ENCODE measurements around the gene TMTC4. TPM values are rescaled to one million over a fixed set of nuclear protein-coding genes. Genes with fewer than 3 reads are reported as not detected.

TMTC4 gene
- total and polyA plus RNA-seq, 8 donors = 5.4 to 38.9 (median 8.2) TPM

DNA sequence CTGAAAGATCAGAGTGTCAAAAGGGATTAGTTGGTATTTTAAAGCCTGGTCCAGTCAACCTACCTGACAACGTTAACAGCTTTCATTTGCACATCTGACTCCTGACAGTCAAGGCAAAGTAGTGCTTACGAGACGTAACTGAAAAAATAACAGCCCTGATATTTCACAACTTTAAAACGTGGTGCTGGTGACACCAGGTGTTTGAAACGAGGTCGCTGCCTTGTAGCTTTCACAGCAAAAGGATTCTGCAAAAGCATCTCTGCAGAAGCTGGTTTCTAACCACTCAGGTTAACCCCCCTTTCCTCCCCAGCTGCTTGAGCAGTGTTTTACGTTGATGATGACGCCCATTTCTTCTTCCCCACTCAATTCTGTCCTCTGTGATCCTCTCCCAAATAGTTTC is 109.3 kb downstream of the TMTC4 start:
- DNase-seq = no peak
- no peak overlapping the region for H3K27ac ChIP-seq
- H3K4me1 ChIP-seq = no peaks in the 10 kb centered on the region
- TF ChIP-seq POLR2AphosphoS5 (IDR thresholded peaks at IDR 0.05) (no peak), POLR2A (IDR thresholded peaks at IDR 0.05) (no peak), EP300 (IDR thresholded peaks at IDR 0.05) (no peak)
- TF ChIP-seq, protein P1, sequence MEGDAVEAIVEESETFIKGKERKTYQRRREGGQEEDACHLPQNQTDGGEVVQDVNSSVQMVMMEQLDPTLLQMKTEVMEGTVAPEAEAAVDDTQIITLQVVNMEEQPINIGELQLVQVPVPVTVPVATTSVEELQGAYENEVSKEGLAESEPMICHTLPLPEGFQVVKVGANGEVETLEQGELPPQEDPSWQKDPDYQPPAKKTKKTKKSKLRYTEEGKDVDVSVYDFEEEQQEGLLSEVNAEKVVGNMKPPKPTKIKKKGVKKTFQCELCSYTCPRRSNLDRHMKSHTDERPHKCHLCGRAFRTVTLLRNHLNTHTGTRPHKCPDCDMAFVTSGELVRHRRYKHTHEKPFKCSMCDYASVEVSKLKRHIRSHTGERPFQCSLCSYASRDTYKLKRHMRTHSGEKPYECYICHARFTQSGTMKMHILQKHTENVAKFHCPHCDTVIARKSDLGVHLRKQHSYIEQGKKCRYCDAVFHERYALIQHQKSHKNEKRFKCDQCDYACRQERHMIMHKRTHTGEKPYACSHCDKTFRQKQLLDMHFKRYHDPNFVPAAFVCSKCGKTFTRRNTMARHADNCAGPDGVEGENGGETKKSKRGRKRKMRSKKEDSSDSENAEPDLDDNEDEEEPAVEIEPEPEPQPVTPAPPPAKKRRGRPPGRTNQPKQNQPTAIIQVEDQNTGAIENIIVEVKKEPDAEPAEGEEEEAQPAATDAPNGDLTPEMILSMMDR (IDR thresholded peaks at IDR 0.05) = no peak
- H3K4me3 ChIP-seq = no peak overlapping the region
- peaks cover 0 to 8% (median 3%) of the 10 kb centered on the region in 4 donors for H3K9me3 ChIP-seq
- no peaks in the 10 kb centered on the region for H3K27me3 ChIP-seq
- intact Hi-C loops (cut with DNase I; ENCODE audit: low total_unique reads) = no loop called here
- 59 to 70% (median 65%) methylated on average over 8 of the region's 8 CpGs for WGBS, 5 donors
- H3K36me3 ChIP-seq = peaks cover 0 to 10% (median 0%) of the 10 kb centered on the region in 4 donors

DNA sequence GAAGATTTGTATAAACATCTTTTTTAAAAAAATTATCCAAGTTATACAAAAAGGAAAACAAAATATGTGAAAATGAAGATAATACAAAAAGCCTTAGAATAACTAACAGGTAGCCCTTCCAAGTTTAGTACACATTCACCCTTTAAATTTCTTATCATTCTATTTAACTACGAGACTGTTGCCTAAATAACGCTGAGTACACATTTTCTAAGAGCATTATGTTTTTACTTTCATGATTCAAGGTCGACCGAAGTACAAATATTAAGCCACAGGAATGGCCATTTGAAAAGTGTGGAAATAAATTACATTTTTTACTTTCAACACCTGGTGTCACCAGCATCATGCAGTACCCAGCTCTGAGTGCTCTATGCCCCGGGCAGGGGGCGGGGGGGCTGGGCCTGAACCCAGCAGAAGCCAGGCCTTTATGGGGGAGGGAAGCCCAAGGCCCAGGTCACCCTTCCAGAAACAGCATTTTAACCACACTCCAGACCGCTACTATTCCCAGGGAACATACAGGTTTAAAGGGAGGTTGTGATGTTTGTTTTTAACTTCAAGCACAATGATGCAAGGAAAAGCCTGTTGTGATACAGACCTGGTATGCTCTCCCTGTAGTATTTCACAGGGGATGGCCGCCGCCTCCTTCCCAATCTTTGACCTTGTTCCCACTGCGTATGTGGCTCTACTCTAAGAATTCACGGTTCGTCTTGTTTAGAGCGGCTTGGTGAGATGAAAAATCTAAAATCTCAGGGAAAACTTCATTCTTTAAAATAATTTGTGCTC is 110.0 kb downstream of the TMTC4 start:
- no peaks in the 10 kb centered on the region for H3K4me1 ChIP-seq
- TF ChIP-seq, protein P1 (IDR thresholded peaks at IDR 0.05) = no peak
- no peak for TF ChIP-seq POLR2AphosphoS5 (IDR thresholded peaks at IDR 0.05)
- TF ChIP-seq EP300 (IDR thresholded peaks at IDR 0.05) = no peak
- no peak for TF ChIP-seq POLR2A (IDR thresholded peaks at IDR 0.05)
- H3K27ac ChIP-seq = no peak overlapping the region
- no peak overlapping the region for H3K4me3 ChIP-seq
- 56 to 69% (median 64%) methylated on average over 13 of the region's 13 CpGs for WGBS, 5 donors
- H3K36me3 ChIP-seq = peaks cover 0 to 10% (median 0%) of the 10 kb centered on the region in 4 donors
- H3K9me3 ChIP-seq = peaks cover 0 to 8% (median 3%) of the 10 kb centered on the region in 4 donors
- intact Hi-C loops (cut with DNase I; ENCODE audit: low total_unique reads) = no loop called here
- H3K27me3 ChIP-seq = no peaks in the 10 kb centered on the region
- peak in 1 of 2 donors; percentile 29 for DNase-seq

DNA sequence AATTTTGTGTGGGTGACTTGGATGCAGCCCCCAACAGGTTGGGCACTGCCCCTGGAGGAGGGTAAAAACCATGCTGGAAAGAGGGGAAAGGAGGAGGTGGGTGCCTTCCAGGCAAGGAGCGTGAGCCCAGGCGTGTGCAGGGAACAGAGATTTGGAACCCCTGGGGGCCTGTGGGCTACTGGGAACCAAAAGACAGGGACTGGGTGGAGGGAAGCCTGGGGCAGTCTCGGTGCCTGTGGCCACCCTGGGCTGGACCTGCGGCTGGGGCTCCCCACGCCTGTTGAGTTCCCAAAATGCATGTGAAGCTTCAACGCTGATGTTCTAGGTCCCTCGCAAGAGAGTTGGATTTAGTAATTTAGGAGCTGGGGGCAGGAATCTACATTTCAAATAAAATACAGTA is 110.8 kb downstream of the TMTC4 start:
- no peak for TF ChIP-seq EP300 (IDR thresholded peaks at IDR 0.05)
- TF ChIP-seq, protein P1 (IDR thresholded peaks at IDR 0.05) = no peak
- no peak for DNase-seq
- H3K27ac ChIP-seq = no peak overlapping the region
- H3K36me3 ChIP-seq = peaks cover 0 to 10% (median 0%) of the 10 kb centered on the region in 4 donors
- intact Hi-C loops (cut with DNase I; ENCODE audit: low total_unique reads) = no loop called here
- H3K27me3 ChIP-seq = no peaks in the 10 kb centered on the region
- H3K9me3 ChIP-seq = peaks cover 0 to 8% (median 3%) of the 10 kb centered on the region in 4 donors
- 95 to 97% (median 96%) methylated on average over 7 of the region's 7 CpGs for WGBS, 5 donors
- no peak overlapping the region for H3K4me3 ChIP-seq
- H3K4me1 ChIP-seq = no peaks in the 10 kb centered on the region

DNA sequence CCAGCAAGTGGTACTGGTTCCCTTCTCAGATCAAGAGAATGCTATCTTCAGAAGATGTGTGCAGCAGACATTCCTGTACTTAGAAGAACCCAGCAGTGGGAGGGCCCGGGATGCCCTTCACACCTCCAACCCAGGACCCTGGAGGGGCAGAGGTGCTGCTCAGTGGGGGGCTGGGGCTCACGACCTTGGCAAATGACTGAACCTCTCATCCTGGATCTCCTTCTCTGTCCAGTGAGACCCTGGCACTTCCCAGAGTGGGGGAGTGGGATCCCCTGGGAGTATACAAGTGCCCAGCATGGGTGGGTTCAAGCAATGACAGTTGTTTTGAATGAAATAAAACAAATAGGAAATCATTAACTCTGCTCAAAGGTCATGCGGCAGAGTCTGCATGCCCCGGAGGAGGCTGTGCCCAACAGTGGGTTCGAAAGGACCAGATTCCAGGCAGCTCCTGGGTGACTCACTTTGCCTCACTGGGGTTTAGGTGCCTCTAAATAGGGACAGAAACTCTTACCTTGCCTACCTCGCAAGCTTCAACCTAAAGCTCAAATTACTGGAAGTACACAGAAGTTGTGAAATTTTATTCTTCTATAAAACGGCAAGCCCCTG is 112.9 kb downstream of the TMTC4 start:
- WGBS, 5 donors = 60 to 73% (median 69%) methylated on average over 7 of the region's 7 CpGs
- H3K27me3 ChIP-seq = no peaks in the 10 kb centered on the region

More for the DNA sequence above, 112.9 kb downstream of the TMTC4 start:
- DNase-seq = no peak
- Histone ChIP-seq H3K4me1 (no peaks in the 10 kb centered on the region), H3K27ac (no peak overlapping the region), H3K4me3 (no peak overlapping the region), H3K36me3 (peaks cover 0 to 9% (median 0%) of the 10 kb centered on the region in 4 donors), H3K9me3 (peaks cover 0 to 8% (median 3%) of the 10 kb centered on the region in 4 donors)
- intact Hi-C loops (cut with DNase I; ENCODE audit: low total_unique reads) = no loop called here
- no peak for TF ChIP-seq POLR2A (IDR thresholded peaks at IDR 0.05)
- TF ChIP-seq, protein P1 (IDR thresholded peaks at IDR 0.05) = no peak
- no peak for TF ChIP-seq POLR2AphosphoS5 (IDR thresholded peaks at IDR 0.05)
- TF ChIP-seq EP300 (IDR thresholded peaks at IDR 0.05) = no peak
